Cardiac septum (tissue), 1 donor: Measurements from ENCODE around the gene ZNF697. TPM values are rescaled to one million over a fixed set of nuclear protein-coding genes. Genes with fewer than 3 reads are reported as not detected.
"Not testable (repeated sequence)": the region's sequence is repeated elsewhere in the genome, so short reads cannot be mapped to it uniquely, and the experiment has no call there.

Experiments
- DNase-seq: peaks from one replicate; pipeline ENCODE4 v3.0.0-alpha.2; 2020; ENCODE audit warnings: low spot score
- intact Hi-C: fragments of 100-400 bp; cut with DNase I; formaldehyde crosslinking; loops from one replicate; pipeline ENCODE4 v1.14.0; 2022
- total RNA-seq: library from RNA; stranded (reverse); fragmentation: NEBNext Ultra II Directional; extraction: Animal tissue kit (Norgen Biotek cat#: 25700); gene quantifications from one replicate; pipeline ENCODE4 v1.2.1, GENCODE V29; 2021
- donor health status: DM: no; HTN: no; CAD: no.

The ZNF697 gene
- total RNA-seq, 1 donor from 2014 or later = 15.1 TPM

GRCh38 chr1:119569930-119570622 lies 78.0 kb downstream of the ZNF697 start:
- DNase-seq, intact Hi-C loops: not testable (repeated sequence)

Other genes with a start within 250 kb of the ZNF697 start
- gene HSD3B2, start 233.1 kb downstream of the ZNF697 start, total RNA-seq = not detected
- gene HSD3B1, start 141.1 kb downstream of the ZNF697 start, total RNA-seq = not detected
- gene PHGDH, start 63.7 kb upstream of the ZNF697 start, total RNA-seq = 7.4 TPM
- gene HMGCS2, start 120.6 kb upstream of the ZNF697 start, total RNA-seq = 0.38 TPM
- gene REG4, start 163.2 kb upstream of the ZNF697 start, total RNA-seq = not detected
- 0.11 TPM for gene ADAM30, start 248.2 kb upstream of the ZNF697 start, total RNA-seq